Activated naive CD8-positive, alpha-beta T cell treated with anti-CD3 and anti-CD28 coated beads, Interleukin-2, amount 50 U/mL, for 16 hours (primary cell): ENCODE data around the gene ALKBH4.
"Not testable (repeated sequence)": the region's sequence is repeated elsewhere in the genome, so short reads cannot be mapped to it uniquely, and the experiment has no call there.

Source experiments
- DNase-seq: peaks from one replicate; pipeline ENCODE4 v3.0.0-alpha.2; 2020; ENCODE audit warnings: low read depth, low spot score

Gene ALKBH4, protein sequence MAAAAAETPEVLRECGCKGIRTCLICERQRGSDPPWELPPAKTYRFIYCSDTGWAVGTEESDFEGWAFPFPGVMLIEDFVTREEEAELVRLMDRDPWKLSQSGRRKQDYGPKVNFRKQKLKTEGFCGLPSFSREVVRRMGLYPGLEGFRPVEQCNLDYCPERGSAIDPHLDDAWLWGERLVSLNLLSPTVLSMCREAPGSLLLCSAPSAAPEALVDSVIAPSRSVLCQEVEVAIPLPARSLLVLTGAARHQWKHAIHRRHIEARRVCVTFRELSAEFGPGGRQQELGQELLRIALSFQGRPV

DNA sequence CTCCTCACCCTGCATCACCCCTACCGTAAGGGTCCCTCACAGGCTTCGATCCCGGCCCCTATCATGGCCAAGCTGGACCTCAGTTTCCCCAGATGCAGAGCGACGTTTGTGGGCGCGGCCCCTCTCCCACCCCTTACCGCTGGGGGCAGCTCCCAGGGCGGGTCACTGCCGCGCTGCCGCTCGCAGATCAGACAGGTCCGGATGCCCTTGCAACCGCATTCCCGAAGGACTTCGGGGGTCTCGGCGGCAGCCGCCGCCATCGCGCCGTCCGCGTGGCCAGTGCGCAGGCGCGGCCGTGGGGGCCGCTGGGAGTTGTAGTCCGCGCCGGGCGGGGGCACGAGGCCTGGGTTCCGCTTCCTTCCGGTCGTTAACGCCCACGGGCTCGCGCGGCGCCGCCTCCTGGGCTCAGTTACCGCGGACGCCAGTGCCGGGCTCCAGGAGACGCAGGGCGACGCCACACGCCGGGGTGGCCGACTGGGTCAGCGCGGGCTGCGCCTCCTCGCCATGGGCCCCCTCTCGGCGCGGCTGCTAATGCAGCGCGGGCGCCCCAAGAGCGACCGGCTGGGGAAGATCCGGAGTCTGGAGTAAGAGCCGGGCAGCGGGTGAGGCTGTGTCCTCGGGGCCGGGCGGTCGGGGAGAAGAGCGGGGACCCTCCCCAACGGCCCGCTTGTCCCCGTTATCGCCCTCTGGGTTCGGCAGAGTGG, at the start of gene ALKBH4, which contains the start of gene LRWD1:
Gene ALKBH4, minus strand, starts transcription at position 287 of the 704 bp plus-strand sequence. Its CDS starts 27 bp downstream, at position 260.
Gene LRWD1, plus strand, starts transcription at position 408 of the 704 bp plus-strand sequence. Its CDS starts 97 bp downstream, at position 505.
- DNase-seq, result peak; percentile 87

DNA sequence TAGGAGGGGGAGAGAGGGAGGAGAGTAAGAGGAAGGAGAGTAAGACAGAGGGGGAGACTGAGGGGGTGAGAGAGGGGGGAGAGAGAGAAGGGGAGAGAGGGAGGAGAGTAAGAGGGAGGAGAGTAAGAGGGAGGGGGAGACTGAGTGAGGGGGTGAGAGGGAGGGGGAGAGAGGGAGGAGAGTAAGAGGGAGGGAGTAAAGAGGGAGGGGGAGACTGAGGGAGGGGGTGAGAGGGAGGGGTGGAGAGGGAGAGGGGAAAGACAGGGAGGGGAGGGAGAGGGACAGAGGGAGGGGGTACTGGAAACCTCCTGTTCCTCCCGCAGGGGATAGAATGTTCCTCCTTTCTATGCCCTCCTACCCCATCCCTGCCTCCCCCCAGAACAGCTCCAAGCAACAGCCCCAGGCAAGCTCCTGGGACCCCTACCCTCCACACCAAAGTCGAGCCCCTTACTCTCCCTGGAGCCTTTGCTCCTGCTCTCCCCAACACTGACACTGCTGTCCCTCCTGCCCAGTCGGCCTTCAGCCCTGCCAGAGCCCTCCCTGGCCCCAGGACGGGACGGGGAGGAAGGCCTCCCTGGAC, 48.1 kb upstream of the ALKBH4 start:
- not testable (repeated sequence) for DNase-seq

DNA sequence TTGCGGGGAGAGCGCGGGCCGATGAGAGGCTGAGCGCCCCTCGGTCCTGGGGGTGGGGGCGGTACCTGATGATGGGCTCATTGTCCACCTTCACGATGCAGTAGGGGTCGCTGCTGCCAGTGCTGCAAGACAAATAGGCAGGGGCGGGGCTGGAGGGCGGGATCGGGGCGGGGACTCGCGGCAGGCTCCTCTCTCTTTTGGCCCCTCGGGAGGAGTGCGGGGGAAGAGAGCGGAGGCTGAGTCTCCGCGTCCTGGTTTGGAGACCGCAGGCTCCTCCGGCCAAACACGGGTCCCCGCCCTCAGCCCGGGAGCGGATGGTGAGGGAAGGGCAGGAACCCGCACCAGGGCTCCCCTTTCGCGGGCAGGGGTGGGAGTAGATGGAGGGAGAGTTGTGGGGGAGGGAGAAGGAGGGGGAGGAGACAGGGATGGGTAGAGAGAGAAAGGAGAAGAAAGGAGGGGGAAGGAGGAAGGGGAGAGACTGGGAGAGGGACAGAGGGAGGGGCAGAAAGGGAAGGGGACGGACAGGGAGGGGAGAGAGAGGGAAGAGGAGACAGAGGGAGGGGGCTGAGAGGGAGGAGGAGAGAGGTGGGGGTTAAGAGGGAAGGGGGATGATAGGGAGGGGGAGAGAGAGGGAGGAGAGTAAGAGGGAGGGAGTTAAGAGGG, 47.3 kb upstream of the ALKBH4 start:
- DNase-seq, result not testable (repeated sequence)

DNA sequence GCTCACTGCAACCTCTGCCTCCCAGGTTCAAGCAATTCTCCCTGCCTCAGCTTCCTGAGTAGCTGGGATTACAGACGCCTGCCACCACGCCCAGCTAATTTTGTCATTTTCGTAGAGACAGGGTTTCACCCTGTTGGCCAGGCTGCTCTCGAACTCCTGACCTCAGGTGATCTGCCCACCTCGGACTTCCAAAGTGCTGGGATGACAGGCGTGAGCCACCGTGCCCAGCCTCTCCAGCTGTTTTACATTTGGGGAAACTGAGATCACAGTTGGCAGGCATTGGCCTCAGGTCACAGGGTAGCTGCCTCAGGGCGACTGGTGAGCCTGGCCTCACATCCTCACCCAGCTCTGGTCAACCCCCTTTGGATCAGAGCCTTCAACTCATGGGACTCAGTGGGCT, 45.9 kb upstream of the ALKBH4 start:
- not testable (repeated sequence) for DNase-seq

DNA sequence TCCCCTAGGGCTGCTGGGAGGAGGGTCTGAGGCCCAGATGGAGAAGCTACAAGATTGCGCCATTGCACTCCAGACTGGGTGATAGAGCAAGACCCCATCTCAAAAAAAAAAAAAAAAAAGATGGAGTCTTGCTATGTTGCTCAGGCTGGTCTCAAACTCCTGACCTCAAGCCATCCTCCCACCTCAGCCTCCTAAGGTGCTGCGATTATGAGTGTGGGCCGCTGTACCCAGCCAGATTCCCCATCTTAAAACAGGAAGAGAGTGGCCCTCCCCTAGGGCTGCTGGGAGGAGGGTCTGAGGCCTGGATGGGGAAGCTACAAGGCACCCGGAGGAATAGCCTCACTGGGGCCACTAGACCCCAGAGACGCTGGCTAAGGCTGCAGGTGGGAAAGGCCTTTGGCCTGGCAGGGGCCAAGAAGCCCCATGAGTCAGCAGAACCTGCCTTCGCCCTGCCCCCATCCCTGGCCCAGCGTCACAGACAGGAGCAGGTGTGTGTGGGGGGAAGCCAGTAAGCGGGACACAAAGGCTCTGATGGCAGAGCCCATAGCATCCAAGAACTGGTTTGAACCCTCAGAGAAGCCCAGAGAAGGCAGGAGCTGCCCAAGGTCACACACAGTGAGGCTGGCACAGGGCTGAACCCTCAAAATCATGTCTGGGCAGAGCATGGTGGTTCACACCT, 42.9 kb upstream of the ALKBH4 start:
- DNase-seq, result not testable (repeated sequence)

DNA sequence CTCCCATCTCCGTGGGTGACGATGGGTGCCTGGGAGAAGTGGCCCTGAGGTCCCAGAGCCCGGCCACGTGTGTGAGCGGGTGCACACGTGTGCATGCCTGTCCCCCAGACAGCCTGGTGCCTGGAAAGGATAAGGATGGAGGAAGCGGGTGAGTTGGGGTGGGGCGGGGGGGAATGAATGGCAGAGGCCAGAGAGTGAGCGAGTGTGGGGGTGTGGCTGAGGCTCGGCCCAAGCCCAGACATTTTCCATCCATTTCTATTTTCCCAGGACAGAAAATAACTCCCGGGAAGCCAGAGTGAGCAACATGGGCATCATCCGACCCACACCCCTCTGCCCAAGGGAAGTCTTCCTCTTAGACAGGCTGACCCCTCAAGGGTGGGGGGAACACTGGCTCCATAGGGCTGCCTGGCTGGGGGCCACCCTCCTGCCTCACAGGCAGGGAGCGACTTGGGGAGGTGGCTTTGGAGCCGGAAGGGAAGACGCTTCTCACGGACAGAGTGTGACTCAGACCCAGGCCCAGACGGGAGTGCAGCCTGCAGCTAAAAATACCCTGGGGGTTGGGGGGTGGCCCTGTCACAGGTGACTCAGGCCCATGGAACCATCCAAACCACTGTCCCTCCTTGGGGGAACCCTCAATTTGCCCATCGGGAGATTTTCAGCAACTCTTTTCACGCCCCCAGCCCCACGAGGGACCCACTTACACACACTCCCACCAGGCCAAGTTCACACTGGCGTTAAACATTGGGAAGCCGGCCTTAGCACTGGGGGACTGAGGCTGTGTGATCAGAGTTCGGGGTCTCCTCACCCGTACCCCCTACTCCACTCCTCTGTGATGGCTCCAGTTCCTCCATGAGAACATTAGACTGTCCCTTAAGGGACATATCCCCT, 40.9 kb upstream of the ALKBH4 start:
- DNase-seq, result not testable (repeated sequence)

DNA sequence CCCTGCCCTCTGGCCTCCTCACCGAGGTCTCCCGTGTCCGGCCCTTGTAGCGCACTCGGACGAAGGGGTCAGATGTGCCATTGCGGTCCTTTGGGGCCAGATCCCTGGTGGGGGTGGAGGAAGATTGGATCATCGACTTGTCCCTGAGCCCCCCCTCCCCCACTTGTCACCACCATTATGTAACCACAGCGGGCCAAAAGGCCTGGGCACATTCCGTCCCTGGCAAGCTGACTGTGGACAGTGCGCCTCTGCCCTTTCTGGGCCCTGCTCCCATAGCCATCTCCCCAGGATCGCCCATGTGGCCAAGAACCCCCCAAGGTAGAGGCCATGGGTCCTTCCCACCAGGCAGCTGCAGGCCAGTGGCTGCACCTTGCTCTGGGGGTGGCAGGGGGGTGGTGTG, 38.5 kb upstream of the ALKBH4 start:
- DNase-seq, result not testable (repeated sequence)

DNA sequence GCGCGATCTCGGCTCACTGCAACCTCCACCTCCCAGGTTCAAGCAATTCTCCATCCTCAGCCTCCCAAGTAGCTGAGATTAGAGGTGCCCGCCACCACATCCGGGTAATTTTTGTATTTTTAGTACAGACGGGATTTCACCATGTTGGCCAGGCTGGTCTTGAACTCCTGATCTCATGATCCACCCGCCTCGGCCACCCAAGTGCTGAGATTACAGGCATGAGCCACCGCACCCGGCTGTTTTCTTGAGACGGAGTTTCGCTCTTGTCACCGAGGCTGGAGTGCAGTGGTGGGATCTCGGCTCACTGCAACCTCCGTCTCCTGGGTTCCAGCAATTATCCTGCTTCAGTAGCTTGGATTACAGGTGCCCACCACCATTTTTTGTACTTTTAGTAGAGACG, 33.7 kb upstream of the ALKBH4 start:
- not testable (repeated sequence) for DNase-seq

DNA sequence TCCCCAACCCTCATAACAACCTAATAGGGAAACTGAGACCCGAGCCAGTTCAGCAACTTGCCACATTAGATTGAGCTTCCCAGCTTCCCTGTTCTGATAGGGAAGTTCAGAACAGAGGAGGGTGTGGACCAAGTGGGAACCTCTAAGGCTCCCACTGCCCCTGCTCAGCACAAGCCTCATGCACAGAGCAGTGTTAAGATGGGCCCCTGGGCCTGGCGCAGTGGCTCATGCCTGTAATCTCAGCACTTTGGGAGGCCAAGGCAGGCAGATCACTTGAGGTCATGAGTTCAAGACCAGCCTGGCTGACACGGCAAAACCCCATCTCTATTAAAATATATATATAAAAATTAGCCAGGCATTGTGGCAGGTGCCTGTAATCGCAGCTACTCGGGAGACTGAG, 32.6 kb upstream of the ALKBH4 start:
- not testable (repeated sequence) for DNase-seq

DNA sequence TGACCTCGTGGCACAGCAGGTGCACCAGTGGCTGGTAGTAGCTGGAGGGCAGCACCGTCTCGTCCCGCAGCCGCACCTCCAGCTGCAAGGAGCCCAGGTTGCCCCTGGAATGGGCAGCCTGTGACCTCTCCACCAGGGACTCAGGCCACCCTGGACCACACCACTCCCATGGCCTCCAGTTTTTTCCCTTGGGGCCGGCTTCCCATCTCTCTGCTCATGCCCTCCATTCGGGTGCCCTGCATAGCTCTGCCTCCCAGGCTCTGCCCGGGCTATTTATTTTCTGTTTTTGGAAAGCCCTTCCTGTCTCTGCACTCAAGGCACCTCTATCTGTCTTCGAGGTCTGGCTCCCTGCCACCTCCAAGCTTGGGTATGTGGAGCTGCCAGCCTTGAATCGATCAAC, 32.2 kb upstream of the ALKBH4 start:
- DNase-seq, result not testable (repeated sequence)

DNA sequence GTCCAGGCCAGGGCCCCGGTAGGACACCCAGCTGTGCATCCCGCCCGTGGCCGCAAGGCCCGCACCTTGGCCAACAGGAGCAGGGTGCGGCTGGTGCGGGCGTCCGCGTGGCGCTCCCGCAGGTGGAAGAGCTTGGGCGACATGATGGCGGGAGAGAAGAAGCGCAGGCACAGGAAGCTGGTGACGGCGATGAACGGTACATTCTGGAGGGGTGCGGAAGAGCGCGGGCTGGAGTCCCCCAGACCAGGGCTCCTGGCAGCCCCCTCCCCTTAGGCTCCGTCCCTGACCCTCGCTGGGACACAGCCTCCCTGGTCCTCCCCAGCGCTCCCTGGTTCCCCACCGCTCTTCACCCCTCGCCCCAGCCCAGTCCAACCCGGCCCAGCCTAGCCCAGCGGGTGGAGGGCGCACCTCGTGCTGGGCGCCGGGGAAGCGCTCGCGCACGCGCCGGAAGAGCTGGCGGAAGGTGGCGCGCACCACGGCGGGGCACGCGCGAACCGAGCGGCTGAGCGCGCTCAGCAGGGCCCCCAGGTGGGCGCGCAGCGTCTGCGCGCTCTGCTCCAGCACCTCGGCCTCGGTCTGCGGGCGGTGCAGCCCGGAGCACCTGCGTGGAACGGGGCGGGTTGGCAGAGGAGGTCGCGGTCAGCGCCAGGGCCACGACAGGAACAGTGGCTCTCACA, 29.9 kb upstream of the ALKBH4 start:
- not testable (repeated sequence) for DNase-seq

DNA sequence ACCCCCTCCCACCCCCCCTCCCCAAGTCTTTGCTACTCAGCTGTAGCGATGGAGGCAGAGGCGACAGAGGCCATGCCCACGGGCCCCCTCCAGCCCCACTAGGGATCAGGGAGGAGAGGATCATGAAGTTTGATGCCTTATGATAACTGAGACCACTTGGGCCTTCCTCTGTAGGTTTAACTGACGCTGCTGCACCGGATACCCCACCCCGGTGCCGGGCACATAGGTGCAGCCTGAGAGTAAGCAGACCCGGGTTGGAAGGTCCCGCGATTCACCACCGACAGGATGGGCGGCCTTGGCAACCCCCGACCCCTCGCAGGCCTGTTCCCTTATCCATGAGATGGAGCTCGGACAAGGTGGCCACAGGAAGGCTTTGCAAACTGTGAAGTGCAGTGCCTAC, 29.4 kb upstream of the ALKBH4 start:
- not testable (repeated sequence) for DNase-seq

DNA sequence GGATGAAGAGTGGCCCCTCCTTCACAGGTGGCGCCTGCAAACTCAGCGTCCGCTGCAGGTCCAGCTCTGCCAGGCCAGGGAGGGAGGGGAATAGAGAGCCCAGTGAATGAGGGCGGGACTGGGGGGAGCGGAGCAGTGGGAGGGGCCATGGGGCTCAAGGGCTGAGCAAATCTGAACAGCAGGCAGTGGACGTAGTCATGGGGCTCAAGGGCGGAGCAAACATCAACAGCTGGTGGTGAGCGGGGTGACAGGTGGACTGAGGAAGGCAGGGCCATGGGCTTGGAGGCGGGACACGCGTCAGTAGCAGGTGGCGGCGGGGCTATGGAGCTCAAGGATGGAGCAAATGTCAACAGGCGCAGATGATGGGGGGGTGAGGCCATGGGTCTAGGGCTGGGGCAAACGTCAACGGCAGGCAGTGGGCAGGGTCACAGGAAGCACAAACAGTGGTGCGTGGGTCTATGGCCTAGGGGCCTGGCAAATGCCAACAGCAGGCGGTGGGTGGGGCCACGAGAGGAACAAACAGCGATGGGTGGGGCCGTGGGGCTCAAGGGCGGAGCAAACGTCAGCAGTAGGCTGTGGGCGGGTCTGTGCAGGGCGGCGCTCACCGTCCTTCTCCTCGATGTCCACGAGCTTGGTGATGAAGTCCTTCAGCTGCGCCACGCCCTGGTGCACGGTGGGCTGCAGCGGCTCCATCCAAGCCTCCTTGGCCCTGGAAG, 28.7 kb upstream of the ALKBH4 start:
- DNase-seq, result not testable (repeated sequence)

DNA sequence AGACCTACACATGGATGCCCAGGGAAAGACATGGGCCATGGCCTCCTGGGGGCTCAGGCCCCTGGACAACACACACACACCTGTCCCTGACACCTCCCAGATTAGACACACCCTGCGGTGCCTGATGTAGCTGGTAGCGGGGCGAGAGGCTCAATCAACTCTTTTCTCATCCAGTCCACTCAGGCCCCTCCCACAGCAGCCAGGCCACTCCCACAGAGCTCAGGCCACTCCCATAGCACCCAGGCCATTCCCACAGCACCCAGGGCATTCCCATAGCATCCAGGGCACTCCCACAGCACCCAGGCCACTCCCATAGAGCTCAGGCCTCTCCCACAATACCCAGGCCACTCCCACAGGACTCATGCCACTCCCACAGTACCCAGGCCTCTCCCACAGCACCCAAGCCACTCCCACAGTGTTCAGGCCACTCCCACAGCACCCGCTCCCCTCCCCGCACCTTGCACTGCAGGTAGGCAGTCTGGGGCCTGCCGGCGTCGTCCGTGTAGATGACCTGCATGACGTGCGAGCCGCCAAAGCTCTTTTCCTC, 25.9 kb upstream of the ALKBH4 start:
- DNase-seq, result not testable (repeated sequence)

DNA sequence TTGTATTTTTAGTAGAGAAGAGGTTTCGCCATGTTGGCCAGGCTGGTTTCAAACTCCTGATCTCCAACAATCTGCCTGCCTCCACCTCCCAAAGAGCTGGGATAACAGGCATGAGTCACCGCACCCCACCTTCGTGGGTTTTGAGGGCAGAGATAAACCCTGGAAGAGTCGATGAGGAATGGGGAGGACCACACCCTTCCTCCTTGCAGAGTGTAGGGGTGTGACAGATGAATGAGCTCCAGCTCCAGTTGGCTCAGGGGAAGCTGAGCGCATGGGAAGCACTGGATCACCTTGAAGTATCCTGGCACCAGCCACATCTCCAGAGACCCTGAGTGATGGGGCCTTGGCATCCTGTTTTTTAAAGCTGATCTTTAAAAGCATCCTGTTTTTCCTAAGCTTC, 19.7 kb upstream of the ALKBH4 start:
- DNase-seq, result not testable (repeated sequence)

DNA sequence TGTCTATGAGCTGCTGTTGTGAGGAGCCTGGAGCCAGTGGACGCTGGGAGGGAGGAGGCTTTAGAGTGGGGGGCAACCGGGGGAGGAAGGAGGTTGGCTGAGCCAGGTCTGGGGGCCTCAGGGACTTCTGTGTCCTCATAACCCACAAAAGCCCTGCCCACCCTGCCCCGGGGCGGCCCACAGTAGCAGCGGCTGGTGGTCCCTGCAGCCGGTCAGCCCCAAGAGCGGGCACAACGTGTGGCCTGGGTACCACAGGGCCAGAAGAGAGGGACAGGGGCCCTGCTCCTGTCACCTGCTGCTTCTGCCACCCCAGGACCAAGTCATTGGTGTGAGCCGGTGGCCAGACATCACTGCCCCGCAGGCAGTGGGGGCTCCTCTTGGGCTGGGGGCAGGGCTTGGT, 17.3 kb upstream of the ALKBH4 start:
- DNase-seq, result not testable (repeated sequence)

DNA sequence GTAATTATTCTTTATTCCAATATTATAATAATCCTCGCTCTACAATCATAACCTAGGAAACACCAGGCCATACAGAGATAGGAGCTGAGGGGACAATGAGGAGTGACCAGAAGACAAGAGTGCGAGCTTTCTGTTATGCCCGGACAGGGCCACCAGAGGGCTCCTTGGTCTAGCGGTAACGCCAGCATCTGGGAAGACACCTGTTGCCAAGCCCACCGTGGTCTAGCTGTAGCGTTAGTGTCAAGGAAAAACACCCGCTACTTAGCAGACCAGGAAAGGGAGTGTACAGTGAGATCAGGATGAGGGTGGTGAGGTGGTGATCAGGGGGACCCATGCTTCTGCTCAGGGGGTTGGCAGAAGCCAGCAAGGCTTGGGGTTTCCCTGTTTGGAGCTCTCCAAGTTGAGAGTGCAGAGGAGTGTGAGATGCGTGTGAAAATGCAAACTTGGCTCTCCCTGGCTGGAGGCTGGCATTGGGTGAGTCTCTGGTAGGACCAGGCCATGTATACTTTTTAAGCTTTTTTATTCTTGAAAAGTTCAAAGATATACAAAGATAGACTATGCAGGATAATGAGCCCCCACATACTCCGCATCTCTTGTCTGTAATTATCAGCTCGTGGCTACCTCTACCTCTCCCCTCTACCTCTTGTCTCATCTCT, 15.4 kb upstream of the ALKBH4 start:
- DNase-seq, result not testable (repeated sequence)

DNA sequence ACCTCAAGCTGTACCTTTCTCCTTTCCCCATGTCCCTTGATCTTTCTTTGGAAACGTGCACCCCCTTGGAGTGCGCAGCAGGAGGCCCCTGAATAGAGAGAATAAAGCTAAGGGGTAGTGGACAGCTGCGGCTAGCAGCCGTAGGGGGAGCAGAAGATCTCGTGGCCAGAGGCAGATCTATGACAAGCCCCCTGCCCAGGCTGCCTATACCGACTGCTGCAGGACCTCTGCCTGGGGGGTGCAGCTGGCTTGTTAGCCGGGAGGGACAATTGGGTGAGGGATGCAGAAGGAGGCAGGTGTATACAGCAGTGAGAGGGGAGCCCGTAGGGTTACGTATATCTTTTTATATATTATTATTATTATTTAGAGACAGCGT, 14.5 kb upstream of the ALKBH4 start:
- not testable (repeated sequence) for DNase-seq
